Activated CD8-positive, alpha-beta memory T cell treated with anti-CD3 and anti-CD28 coated beads for 48 hours (primary cell): Measurements from ENCODE around the gene TOM1L2.
"Not testable (repeated sequence)": the region's sequence is repeated elsewhere in the genome, so short reads cannot be mapped to it uniquely, and the experiment has no call there.

Experiments
- DNase-seq, 3 experiments: peaks; one replicate each; pipeline ENCODE4 v3.0.0-alpha.2; 2020; ENCODE audit warnings: low read depth in 2 of 3, low spot score in 2 of 3

Gene TOM1L2

GRCh38 chr17:17810895-17811248, 161.3 kb downstream of the TOM1L2 start:
- DNase-seq: no peak

- no peak for DNase-seq
Observed at GRCh38 chr17:17810084-17810894, 161.9 kb downstream of the TOM1L2 start.

- no peak for DNase-seq
Observed at GRCh38 chr17:17809531-17810083, 162.6 kb downstream of the TOM1L2 start.

GRCh38 chr17:17808706-17809432, 163.3 kb downstream of the TOM1L2 start:
- peak in 1 of 3 experiments; percentile 13 for DNase-seq

- DNase-seq: not testable (repeated sequence)
Observed at GRCh38 chr17:17808200-17808599, 164.0 kb downstream of the TOM1L2 start.

- no peak for DNase-seq
Observed at GRCh38 chr17:17807440-17807839, 164.8 kb downstream of the TOM1L2 start.

GRCh38 chr17:17806611-17807274, 165.5 kb downstream of the TOM1L2 start:
- DNase-seq: no peak

- no peak for DNase-seq
Observed at GRCh38 chr17:17806035-17806434, 166.2 kb downstream of the TOM1L2 start.

- no peak for DNase-seq
Observed at GRCh38 chr17:17805575-17805974, 166.6 kb downstream of the TOM1L2 start.

- DNase-seq: no peak
Observed at GRCh38 chr17:17804007-17804406, 168.2 kb downstream of the TOM1L2 start.

GRCh38 chr17:17801800-17802481, 170.3 kb downstream of the TOM1L2 start:
- no peak for DNase-seq

GRCh38 chr17:17800504-17801021, 171.6 kb downstream of the TOM1L2 start:
- no peak for DNase-seq

GRCh38 chr17:17798573-17799255, 173.5 kb downstream of the TOM1L2 start:
- no peak for DNase-seq

GRCh38 chr17:17798010-17798556, 174.1 kb downstream of the TOM1L2 start:
- no peak for DNase-seq

GRCh38 chr17:17797119-17797809, 174.9 kb downstream of the TOM1L2 start:
- DNase-seq: no peak

GRCh38 chr17:17796787-17797061, 175.5 kb downstream of the TOM1L2 start:
- DNase-seq: no peak

- DNase-seq: no peak
Observed at GRCh38 chr17:17795946-17796786, 176.0 kb downstream of the TOM1L2 start.

- no peak for DNase-seq
Observed at GRCh38 chr17:17795296-17795695, 176.9 kb downstream of the TOM1L2 start.

- no peak for DNase-seq
Observed at GRCh38 chr17:17794382-17794781, 177.8 kb downstream of the TOM1L2 start.
